Tibial nerve (tissue), 4 donors: ENCODE measurements around the gene ERBB3. TPM values are rescaled to one million over a fixed set of nuclear protein-coding genes. Genes with fewer than 3 reads are reported as not detected.

Experiments used
- DNase-seq, 2 donors: peaks; one replicate each; pipeline ENCODE4 v3.0.0-alpha.2; 2019; ENCODE audit warnings: low spot score in 2 of 2
- H3K27ac ChIP-seq, 4 donors: fragments of 200-600 bp; sonication (generic) in 3 of 4; one replicate each; pipeline ENCODE4 v1.5.1; 2017 to 2019; ENCODE audit warnings: mild to moderate bottlenecking in 1 of 4
- H3K27me3 ChIP-seq, 2 donors: fragments of 200-600 bp; sonication (generic) in 1 of 2; one replicate each; pipeline versions ENCODE4 v1.5.1 to v1.6.0; 2017 to 2019
- H3K36me3 ChIP-seq, 3 donors: fragments of 200-600 bp; sonication (generic); one replicate each; pipeline ENCODE4 v1.5.1; 2018 to 2019
- H3K4me1 ChIP-seq, 4 donors: fragments of 200-600 bp; sonication (generic) in 3 of 4; one replicate each; pipeline ENCODE4 v1.5.1; 2017 to 2019
- H3K4me3 ChIP-seq, 4 donors: fragments of 200-600 bp; sonication (generic) in 3 of 4; one replicate each; pipeline ENCODE4 v1.5.1; 2017 to 2019; ENCODE audit warnings: mild to moderate bottlenecking in 1 of 4, moderate library complexity in 1 of 4
- H3K9me3 ChIP-seq, 4 donors: fragments of 200-600 bp; sonication (generic) in 3 of 4; one replicate each; pipeline ENCODE4 v1.5.1; 2017 to 2019
- CTCF ChIP-seq, 5 experiments: fragments of 200-600 bp in 3 of 5; fragments of 450-650 bp in 2 of 5; sonication (generic) in 3 of 5; IDR thresholded peaks; one replicate each; pipeline ENCODE4 v1.5.1; 2016 to 2019; ENCODE audit warnings: antibody characterized with exemption in 5 of 5, mild to moderate bottlenecking in 3 of 5, moderate library complexity in 2 of 5
- EP300 ChIP-seq, 2 donors: sonication (generic); formaldehyde crosslinking; IDR thresholded peaks; one replicate each; pipeline ENCODE4 v1.6.1; 2017; ENCODE audit warnings: antibody characterized with exemption in 2 of 2, mild to moderate bottlenecking in 1 of 2
- POLR2A ChIP-seq, 2 donors: fragments of 450-650 bp; IDR thresholded peaks; one replicate each; pipeline ENCODE4 v1.6.1; 2017; ENCODE audit warnings: antibody characterized with exemption in 2 of 2, mild to moderate bottlenecking in 2 of 2, moderate library complexity in 2 of 2
- WGBS, 2 donors: methylation state at CpG; one replicate each; pipeline ENCODE4 v1.1.5; 2018; 5-methylcytosine and 5-hydroxymethylcytosine counted together
- total RNA-seq, 4 donors: library from RNA; depleted of rRNA; stranded (reverse); fragments of >200 nt; gene quantifications; one replicate each; pipeline ENCODE4 v1.1.0, GENCODE V29; 2016

The ERBB3 gene
- total RNA-seq, 4 donors from 2014 or later = 90.6 to 165 (median 99.8) TPM

GRCh38 chr12:56105609-56105902, 25.6 kb downstream of the ERBB3 start:
- WGBS, 2 donors = 20 to 31% methylated on average over 2 of the region's 2 CpGs
- Histone ChIP-seq H3K9me3 (no peaks in the 10 kb centered on the region), H3K27me3 (no peaks in the 10 kb centered on the region), H3K4me1 (peaks cover 0 to 34% (median 19%) of the 10 kb centered on the region in 4 donors), H3K27ac (peak overlapping the region in 3 of 4 donors; percentile 85 to 95 (median 87)), H3K4me3 (peak overlapping the region; percentile 53 to 96 (median 59)), H3K36me3 (peaks cover 8 to 52% (median 29%) of the 10 kb centered on the region in 3 donors)
- no peak for DNase-seq
- TF ChIP-seq EP300 (IDR thresholded peaks at IDR 0.05) (no peak), CTCF (IDR thresholded peaks at IDR 0.05) (no peak), POLR2A (IDR thresholded peaks at IDR 0.05) (no peak)

- 87 to 94% methylated on average over 3 of the region's 3 CpGs for WGBS, 2 donors
- Histone ChIP-seq H3K27me3 (no peaks in the 10 kb centered on the region), H3K27ac (no peak overlapping the region), H3K4me1 (peaks cover 0 to 34% (median 19%) of the 10 kb centered on the region in 4 donors), H3K36me3 (peaks cover 8 to 56% (median 44%) of the 10 kb centered on the region in 3 donors), H3K9me3 (no peaks in the 10 kb centered on the region), H3K4me3 (no peak overlapping the region)
- DNase-seq = no peak
- TF ChIP-seq EP300 (IDR thresholded peaks at IDR 0.05) (no peak), CTCF (IDR thresholded peaks at IDR 0.05) (no peak), POLR2A (IDR thresholded peaks at IDR 0.05) (no peak)
Measured at GRCh38 chr12:56107242-56107641, 27.3 kb downstream of the ERBB3 start.

- Histone ChIP-seq H3K4me3 (no peak overlapping the region), H3K36me3 (peaks cover 8 to 75% (median 44%) of the 10 kb centered on the region in 3 donors), H3K9me3 (no peaks in the 10 kb centered on the region), H3K27me3 (no peaks in the 10 kb centered on the region), H3K4me1 (peaks cover 0 to 22% (median 10%) of the 10 kb centered on the region in 4 donors), H3K27ac (no peak overlapping the region)
- no peak for TF ChIP-seq POLR2A (IDR thresholded peaks at IDR 0.05)
- WGBS, 2 donors = 93 to 97% methylated on average over 5 of the region's 5 CpGs
- no peak for DNase-seq
Measured at GRCh38 chr12:56110571-56110970, 30.6 kb downstream of the ERBB3 start.

GRCh38 chr12:56114084-56114483, 34.1 kb downstream of the ERBB3 start:
- H3K4me1 ChIP-seq = peaks cover 0 to 14% (median 5%) of the 10 kb centered on the region in 4 donors
- peak overlapping the region in 2 of 4 donors; percentile 33 to 94 for H3K27ac ChIP-seq
- no peaks in the 10 kb centered on the region for H3K27me3 ChIP-seq
- no peak overlapping the region for H3K4me3 ChIP-seq
- 90 to 94% methylated on average over 1 of the region's 1 CpG for WGBS, 2 donors
- TF ChIP-seq EP300 (IDR thresholded peaks at IDR 0.05) = no peak
- TF ChIP-seq CTCF (IDR thresholded peaks at IDR 0.05) = no peak
- TF ChIP-seq POLR2A (IDR thresholded peaks at IDR 0.05) = no peak
- H3K36me3 ChIP-seq = peaks cover 8 to 50% (median 29%) of the 10 kb centered on the region in 3 donors
- H3K9me3 ChIP-seq = no peaks in the 10 kb centered on the region
- no peak for DNase-seq

GRCh38 chr12:56115329-56115728, 35.4 kb downstream of the ERBB3 start:
- TF ChIP-seq EP300 (IDR thresholded peaks at IDR 0.05) (no peak), CTCF (IDR thresholded peaks at IDR 0.05) (no peak), POLR2A (IDR thresholded peaks at IDR 0.05) (no peak)
- Histone ChIP-seq H3K4me3 (peak overlapping the region; percentile 66 to 91 (median 79)), H3K9me3 (no peaks in the 10 kb centered on the region), H3K4me1 (peaks cover 0 to 27% (median 9%) of the 10 kb centered on the region in 4 donors), H3K27ac (peak overlapping the region; percentile 87 to 97 (median 94)), H3K36me3 (peaks cover under 1 to 42% (median 17%) of the 10 kb centered on the region in 3 donors), H3K27me3 (no peaks in the 10 kb centered on the region)
- DNase-seq = peak in 1 of 2 donors; percentile 27
- 27 to 31% methylated on average over 10 of the region's 10 CpGs for WGBS, 2 donors
